Suprapubic skin (tissue), 4 donors: ENCODE results near the gene DEDD2. TPM values are rescaled to one million over a fixed set of nuclear protein-coding genes. Genes with fewer than 3 reads are reported as not detected.

Experiments used
- DNase-seq, 2 donors: peaks; one replicate each; pipeline ENCODE4 v3.0.0-alpha.2; 2019; ENCODE audit warnings: low spot score in 2 of 2
- H3K27ac ChIP-seq: fragments of 200-600 bp; sonication (generic); one replicate; pipeline ENCODE4 v1.5.1; 2019
- H3K27me3 ChIP-seq: fragments of 200-600 bp; sonication (generic); one replicate; pipeline ENCODE4 v1.5.1; 2019
- H3K36me3 ChIP-seq: fragments of 200-600 bp; sonication (generic); one replicate; pipeline ENCODE4 v1.5.1; 2019
- H3K4me1 ChIP-seq: fragments of 200-600 bp; sonication (generic); one replicate; pipeline ENCODE4 v1.5.1; 2019
- H3K4me3 ChIP-seq: fragments of 200-600 bp; sonication (generic); one replicate; pipeline ENCODE4 v1.5.1; 2019; ENCODE audit warnings: mild to moderate bottlenecking
- H3K9me3 ChIP-seq: fragments of 200-600 bp; sonication (generic); one replicate; pipeline ENCODE4 v1.5.1; 2019
- EP300 ChIP-seq: sonication (generic); formaldehyde crosslinking; IDR thresholded peaks from one replicate; pipeline ENCODE4 v1.6.1; 2017; ENCODE audit warnings: antibody characterized with exemption
- POLR2A ChIP-seq, 2 donors: fragments of 450-650 bp; IDR thresholded peaks; one replicate each; pipeline ENCODE4 v1.6.1; 2017; ENCODE audit warnings: antibody characterized with exemption in 2 of 2, mild to moderate bottlenecking in 2 of 2, moderate library complexity in 2 of 2
- POLR2AphosphoS5 ChIP-seq, 3 donors: sonication (generic); formaldehyde crosslinking; IDR thresholded peaks; one replicate each; pipeline ENCODE4 v1.6.1; 2017; ENCODE audit warnings: antibody characterized with exemption in 3 of 3
- WGBS: methylation state at CpG from one replicate; pipeline ENCODE4 v1.1.5; 2018; 5-methylcytosine and 5-hydroxymethylcytosine counted together
- total RNA-seq, 4 donors: library from RNA; depleted of rRNA; stranded (reverse); fragments of >200 nt; gene quantifications; one replicate each; pipeline ENCODE4 v1.1.0, GENCODE V29; 2016
- TF ChIP-seq, protein P1 (sequence below), 2 donors: fragments of 200-600 bp in 1 of 2; fragments of 450-650 bp in 1 of 2; sonication (generic) in 1 of 2; IDR thresholded peaks; one replicate each; pipeline ENCODE4 v1.5.1; 2016 to 2019; ENCODE audit warnings: antibody characterized with exemption in 2 of 2, mild to moderate bottlenecking in 1 of 2, moderate library complexity in 1 of 2

DEDD2 gene
- total RNA-seq, 4 donors from 2014 or later = 51.3 to 78.9 (median 65.6) TPM

DNA sequence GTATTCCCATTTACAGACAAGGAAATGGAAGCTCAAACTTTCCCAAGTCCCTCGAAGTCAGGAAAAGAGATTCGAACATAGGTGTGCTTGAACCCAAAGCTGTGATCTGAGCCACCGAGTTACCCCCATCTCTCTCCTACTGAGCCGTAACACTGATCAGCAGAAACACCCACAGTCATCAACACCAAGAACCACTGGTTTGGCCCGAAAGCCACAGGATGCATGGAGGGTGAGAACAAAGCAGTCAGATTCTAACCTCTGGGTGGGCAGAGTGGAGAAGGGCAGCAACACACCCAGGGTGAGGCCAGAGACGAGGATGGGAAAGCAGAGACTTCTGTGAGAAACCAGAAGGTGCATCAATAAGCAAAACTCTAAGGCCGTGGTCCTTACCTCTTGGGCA lies 57.5 kb downstream of the DEDD2 start:
- H3K4me3 ChIP-seq = no peak overlapping the region
- no peaks in the 10 kb centered on the region for H3K36me3 ChIP-seq
- H3K9me3 ChIP-seq = no peaks in the 10 kb centered on the region
- DNase-seq = no peak
- no peaks in the 10 kb centered on the region for H3K4me1 ChIP-seq
- TF ChIP-seq, protein P1, sequence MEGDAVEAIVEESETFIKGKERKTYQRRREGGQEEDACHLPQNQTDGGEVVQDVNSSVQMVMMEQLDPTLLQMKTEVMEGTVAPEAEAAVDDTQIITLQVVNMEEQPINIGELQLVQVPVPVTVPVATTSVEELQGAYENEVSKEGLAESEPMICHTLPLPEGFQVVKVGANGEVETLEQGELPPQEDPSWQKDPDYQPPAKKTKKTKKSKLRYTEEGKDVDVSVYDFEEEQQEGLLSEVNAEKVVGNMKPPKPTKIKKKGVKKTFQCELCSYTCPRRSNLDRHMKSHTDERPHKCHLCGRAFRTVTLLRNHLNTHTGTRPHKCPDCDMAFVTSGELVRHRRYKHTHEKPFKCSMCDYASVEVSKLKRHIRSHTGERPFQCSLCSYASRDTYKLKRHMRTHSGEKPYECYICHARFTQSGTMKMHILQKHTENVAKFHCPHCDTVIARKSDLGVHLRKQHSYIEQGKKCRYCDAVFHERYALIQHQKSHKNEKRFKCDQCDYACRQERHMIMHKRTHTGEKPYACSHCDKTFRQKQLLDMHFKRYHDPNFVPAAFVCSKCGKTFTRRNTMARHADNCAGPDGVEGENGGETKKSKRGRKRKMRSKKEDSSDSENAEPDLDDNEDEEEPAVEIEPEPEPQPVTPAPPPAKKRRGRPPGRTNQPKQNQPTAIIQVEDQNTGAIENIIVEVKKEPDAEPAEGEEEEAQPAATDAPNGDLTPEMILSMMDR (IDR thresholded peaks at IDR 0.05) = no peak
- no peak for TF ChIP-seq POLR2A (IDR thresholded peaks at IDR 0.05)
- no peak for TF ChIP-seq POLR2AphosphoS5 (IDR thresholded peaks at IDR 0.05)
- no peak for TF ChIP-seq EP300
- H3K27me3 ChIP-seq = peaks cover 30% of the 10 kb centered on the region
- H3K27ac ChIP-seq = no peak overlapping the region
- 80% methylated on average over 7 of the region's 7 CpGs for WGBS

DNA sequence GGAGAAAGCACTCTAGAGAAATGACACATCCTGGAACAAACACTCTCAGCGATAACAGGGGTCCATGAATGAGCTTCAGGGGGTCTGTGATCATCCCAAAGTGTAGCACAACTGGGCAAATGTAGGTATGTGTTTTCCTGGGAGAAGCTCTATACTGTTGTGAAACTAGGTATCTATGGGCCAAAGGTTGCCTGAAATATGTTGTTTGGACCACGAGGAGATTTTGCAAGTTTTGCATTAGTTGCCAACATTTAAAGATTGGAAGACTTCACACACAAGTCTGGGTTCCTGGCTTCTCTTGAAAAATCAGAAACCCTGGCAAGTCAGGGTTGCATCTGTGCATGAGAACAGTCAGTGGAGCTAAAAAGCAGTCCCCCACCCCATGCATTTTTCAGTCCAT lies 58.6 kb downstream of the DEDD2 start:
- H3K36me3 ChIP-seq = no peaks in the 10 kb centered on the region
- 40% methylated on average over 2 of the region's 2 CpGs for WGBS
- no peak overlapping the region for H3K27ac ChIP-seq
- H3K4me1 ChIP-seq = no peaks in the 10 kb centered on the region
- no peaks in the 10 kb centered on the region for H3K9me3 ChIP-seq
- no peak overlapping the region for H3K4me3 ChIP-seq
- no peak for TF ChIP-seq EP300
- TF ChIP-seq POLR2A (IDR thresholded peaks at IDR 0.05) = no peak
- no peak for TF ChIP-seq POLR2AphosphoS5 (IDR thresholded peaks at IDR 0.05)
- TF ChIP-seq, protein P1 (IDR thresholded peaks at IDR 0.05) = no peak
- no peak for DNase-seq
- H3K27me3 ChIP-seq = peaks cover 39% of the 10 kb centered on the region

DNA sequence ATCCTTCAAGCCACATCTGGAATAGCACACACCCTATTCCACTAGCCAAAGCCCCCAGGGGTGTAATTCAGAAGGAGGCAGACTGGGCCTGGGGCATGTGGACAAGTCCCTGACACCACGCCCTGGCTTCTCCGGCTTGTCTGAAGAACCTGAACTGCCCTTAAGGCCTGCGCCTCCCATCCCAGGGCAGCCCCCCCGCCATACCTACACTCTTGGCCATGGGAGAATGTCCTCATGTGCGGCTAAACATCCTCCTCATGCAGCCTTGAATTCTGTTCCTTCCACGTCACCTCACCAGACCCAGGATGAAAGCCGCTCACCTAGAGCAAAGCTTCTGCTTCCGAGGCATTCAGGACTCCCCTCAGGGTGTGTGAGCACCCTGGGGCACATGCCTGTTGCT lies 60.9 kb downstream of the DEDD2 start:
- no peaks in the 10 kb centered on the region for H3K9me3 ChIP-seq
- no peak for DNase-seq
- no peak overlapping the region for H3K4me3 ChIP-seq
- H3K4me1 ChIP-seq = no peaks in the 10 kb centered on the region
- no peaks in the 10 kb centered on the region for H3K36me3 ChIP-seq
- H3K27ac ChIP-seq = no peak overlapping the region
- peaks cover 51% of the 10 kb centered on the region for H3K27me3 ChIP-seq
- WGBS = 89% methylated on average over 8 of the region's 8 CpGs
- TF ChIP-seq, protein P1 (IDR thresholded peaks at IDR 0.05) = no peak
- TF ChIP-seq POLR2A (IDR thresholded peaks at IDR 0.05) (no peak), EP300 (no peak)

DNA sequence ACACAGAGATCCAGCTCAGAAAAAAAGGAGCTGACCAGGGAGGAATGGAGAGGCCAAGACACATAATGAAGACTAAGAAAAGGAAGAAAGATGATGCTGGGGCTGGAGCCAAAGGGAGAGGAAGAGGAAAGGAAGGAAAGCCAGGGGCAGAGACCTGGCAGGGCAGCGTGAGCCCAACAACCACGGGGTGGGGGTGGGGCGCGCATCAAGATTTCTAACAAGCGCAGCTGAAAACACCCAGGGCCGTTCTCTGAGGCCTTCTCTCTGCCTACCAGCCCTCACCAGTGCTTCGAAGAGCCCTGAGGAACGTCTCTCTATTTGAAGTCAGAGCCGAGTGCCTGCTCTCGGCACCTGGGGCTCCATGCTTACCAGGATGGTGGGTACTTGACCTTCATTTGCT lies 61.7 kb downstream of the DEDD2 start:
- TF ChIP-seq POLR2AphosphoS5 (IDR thresholded peaks at IDR 0.05) (no peak), POLR2A (IDR thresholded peaks at IDR 0.05) (no peak), EP300 (no peak)
- TF ChIP-seq, protein P1 (IDR thresholded peaks at IDR 0.05) = no peak
- Histone ChIP-seq H3K27ac (no peak overlapping the region), H3K27me3 (peaks cover 54% of the 10 kb centered on the region), H3K4me1 (no peaks in the 10 kb centered on the region), H3K36me3 (no peaks in the 10 kb centered on the region), H3K4me3 (no peak overlapping the region), H3K9me3 (no peaks in the 10 kb centered on the region)
- DNase-seq = no peak
- 48% methylated on average over 6 of the region's 10 CpGs for WGBS

DNA sequence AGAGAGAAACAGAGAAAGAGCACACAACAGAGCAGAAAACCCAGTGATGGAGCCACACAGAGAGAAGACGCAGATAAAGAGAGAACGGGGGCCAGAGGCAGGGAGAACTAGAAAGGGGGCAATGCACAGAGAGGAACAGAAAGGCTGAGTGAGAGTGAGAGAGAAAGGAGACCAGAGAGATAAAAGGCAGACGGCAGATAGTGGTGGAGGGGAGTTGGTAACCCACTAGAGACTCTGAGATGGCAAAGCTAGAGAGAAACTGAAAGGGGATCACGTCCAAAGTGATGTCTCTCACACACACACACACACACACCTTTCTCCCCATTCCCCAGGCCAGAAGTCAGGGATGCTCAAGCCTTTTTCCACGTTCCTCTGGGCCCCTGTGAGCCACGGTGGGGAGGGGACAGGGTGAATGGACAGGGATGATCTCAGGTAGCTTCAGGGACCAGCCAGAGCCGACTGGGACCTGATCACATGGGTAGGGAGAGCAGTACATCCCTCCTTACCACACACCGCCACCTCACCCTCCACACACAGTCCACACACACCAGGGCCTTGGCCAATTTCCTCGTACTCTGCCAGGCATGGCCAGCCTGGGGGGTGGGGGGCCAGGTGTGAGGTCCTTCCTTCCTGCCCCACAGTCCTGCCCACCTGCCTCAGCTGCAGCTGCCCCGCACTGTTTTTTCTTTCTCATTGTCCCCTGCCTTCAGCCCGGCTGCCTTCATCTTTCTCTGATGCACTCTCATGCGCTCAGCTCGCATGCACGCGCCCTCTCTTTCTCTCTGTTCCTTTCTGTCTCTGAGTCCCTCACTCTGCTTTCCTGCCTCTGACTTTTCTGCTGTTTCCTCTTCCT lies 62.8 kb downstream of the DEDD2 start:
- H3K27ac ChIP-seq = no peak overlapping the region
- WGBS = 55% methylated on average over 14 of the region's 15 CpGs
- no peaks in the 10 kb centered on the region for H3K9me3 ChIP-seq
- no peak for TF ChIP-seq EP300
- TF ChIP-seq, protein P1 (IDR thresholded peaks at IDR 0.05) = no peak
- TF ChIP-seq POLR2AphosphoS5 (IDR thresholded peaks at IDR 0.05) = no peak
- TF ChIP-seq POLR2A (IDR thresholded peaks at IDR 0.05) = no peak
- peaks cover 61% of the 10 kb centered on the region for H3K27me3 ChIP-seq
- H3K4me3 ChIP-seq = no peak overlapping the region
- H3K36me3 ChIP-seq = no peaks in the 10 kb centered on the region
- H3K4me1 ChIP-seq = no peaks in the 10 kb centered on the region
- no peak for DNase-seq
